WERI-Rb-1 (cell line): Measurements from ENCODE around the gene TMEM40.

Source experiments
- DNase-seq: peaks from one replicate; pipeline ENCODE4 v3.0.0-alpha.2; 2020
- H3K27ac ChIP-seq: fragments of 250-450 bp; sonication (Bioruptor Pico); 2 replicates; pipeline ENCODE4 v1.5.1; 2020; ENCODE audit warnings: mild to moderate bottlenecking, moderate library complexity
- H3K27me3 ChIP-seq: fragments of 250-450 bp; sonication (Bioruptor Pico); 2 replicates; pipeline ENCODE4 v1.5.1; 2021; ENCODE audit warnings: mild to moderate bottlenecking, low read depth, moderate library complexity; ENCODE audit not compliant: insufficient read depth, severe bottlenecking
- H3K36me3 ChIP-seq: fragments of 250-450 bp; sonication (Bioruptor Pico); 2 replicates; pipeline ENCODE4 v1.5.1; 2020; ENCODE audit warnings: mild to moderate bottlenecking, moderate library complexity
- H3K4me3 ChIP-seq: 2 replicates; pipeline ENCODE4 v1.5.1; 2011; ENCODE audit warnings: low read depth, mild to moderate bottlenecking, control low read depth, low read length
- H3K9me3 ChIP-seq: fragments of 250-450 bp; sonication (Bioruptor Pico); 2 replicates; pipeline ENCODE4 v1.5.1; 2021; ENCODE audit warnings: mild to moderate bottlenecking, moderate library complexity; ENCODE audit not compliant: severe bottlenecking
- TF ChIP-seq, protein P1 (sequence below): IDR thresholded peaks from 2 replicates; pipeline ENCODE4 v1.5.1; 2011; ENCODE audit warnings: low read depth, mild to moderate bottlenecking, control low read depth, inconsistent platforms, low read length

TMEM40 gene

GRCh38 chr3:12733566-12733965, 25.5 kb downstream of the TMEM40 start:
- Histone ChIP-seq H3K27me3 (no peaks in the 10 kb centered on the region), H3K4me3 (no peak overlapping the region), H3K27ac (no peak overlapping the region), H3K9me3 (no peaks in the 10 kb centered on the region), H3K36me3 (no peaks in the 10 kb centered on the region)
- TF ChIP-seq, protein P1, sequence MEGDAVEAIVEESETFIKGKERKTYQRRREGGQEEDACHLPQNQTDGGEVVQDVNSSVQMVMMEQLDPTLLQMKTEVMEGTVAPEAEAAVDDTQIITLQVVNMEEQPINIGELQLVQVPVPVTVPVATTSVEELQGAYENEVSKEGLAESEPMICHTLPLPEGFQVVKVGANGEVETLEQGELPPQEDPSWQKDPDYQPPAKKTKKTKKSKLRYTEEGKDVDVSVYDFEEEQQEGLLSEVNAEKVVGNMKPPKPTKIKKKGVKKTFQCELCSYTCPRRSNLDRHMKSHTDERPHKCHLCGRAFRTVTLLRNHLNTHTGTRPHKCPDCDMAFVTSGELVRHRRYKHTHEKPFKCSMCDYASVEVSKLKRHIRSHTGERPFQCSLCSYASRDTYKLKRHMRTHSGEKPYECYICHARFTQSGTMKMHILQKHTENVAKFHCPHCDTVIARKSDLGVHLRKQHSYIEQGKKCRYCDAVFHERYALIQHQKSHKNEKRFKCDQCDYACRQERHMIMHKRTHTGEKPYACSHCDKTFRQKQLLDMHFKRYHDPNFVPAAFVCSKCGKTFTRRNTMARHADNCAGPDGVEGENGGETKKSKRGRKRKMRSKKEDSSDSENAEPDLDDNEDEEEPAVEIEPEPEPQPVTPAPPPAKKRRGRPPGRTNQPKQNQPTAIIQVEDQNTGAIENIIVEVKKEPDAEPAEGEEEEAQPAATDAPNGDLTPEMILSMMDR, result no peak
- no peak for DNase-seq

GRCh38 chr3:12730506-12731242, 28.4 kb downstream of the TMEM40 start:
- H3K27ac ChIP-seq, result no peak overlapping the region
- no peaks in the 10 kb centered on the region for H3K27me3 ChIP-seq
- no peak overlapping the region for H3K4me3 ChIP-seq
- DNase-seq, result no peak
- no peaks in the 10 kb centered on the region for H3K9me3 ChIP-seq
- no peaks in the 10 kb centered on the region for H3K36me3 ChIP-seq
- TF ChIP-seq, protein P1, result no peak

DNA sequence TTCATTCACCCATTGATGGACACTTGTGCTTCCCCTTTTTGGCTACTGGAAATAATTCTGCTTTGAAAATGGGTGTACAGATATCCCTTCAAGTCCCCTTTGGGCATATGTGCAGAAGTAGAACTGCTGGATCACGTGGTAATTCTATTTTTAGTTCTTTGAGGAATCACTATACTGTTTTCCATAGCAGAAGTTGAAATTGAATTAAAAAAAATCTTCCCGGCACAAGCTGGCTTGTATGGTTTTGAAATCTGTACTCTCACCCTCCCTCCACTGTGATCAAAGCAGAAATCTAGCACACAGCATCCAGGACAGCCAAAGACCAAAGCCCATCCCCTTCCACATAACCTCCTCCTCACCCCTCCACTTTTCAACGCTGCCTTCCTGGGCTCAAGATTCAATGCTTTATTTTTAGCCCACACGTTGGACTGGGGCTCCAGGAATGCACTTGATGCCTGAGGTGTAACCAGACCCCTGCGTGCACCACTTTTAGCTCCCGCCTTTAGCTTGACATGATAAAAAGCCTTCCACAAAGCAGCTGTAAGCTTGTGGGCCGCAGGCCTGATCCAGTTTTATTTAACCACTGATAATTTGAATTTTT, 29.9 kb downstream of the TMEM40 start:
- H3K27ac ChIP-seq, result no peak overlapping the region
- TF ChIP-seq, protein P1, result no peak
- no peaks in the 10 kb centered on the region for H3K9me3 ChIP-seq
- no peaks in the 10 kb centered on the region for H3K36me3 ChIP-seq
- no peaks in the 10 kb centered on the region for H3K27me3 ChIP-seq
- DNase-seq, result no peak
- H3K4me3 ChIP-seq, result no peak overlapping the region

DNA sequence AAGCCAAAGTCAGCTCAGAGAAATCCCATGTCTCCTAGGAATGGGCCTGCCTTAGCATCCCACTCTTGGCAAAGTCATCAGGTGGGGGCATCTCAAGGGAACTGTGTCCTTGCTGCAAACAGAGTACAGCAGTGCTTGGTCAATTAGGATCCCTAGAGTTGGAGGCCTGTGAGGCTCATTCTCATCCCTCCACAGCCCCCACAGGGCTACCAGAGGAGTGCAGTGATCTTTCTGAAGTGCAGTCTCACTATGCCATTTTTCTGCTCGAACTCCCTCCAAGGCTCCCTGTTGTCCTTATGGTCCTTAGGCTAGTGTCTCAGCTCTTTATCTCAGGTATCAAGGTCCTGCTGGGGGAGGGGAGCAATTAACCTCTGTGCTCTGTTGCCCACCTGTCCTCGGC, 31.1 kb downstream of the TMEM40 start:
- H3K9me3 ChIP-seq, result no peaks in the 10 kb centered on the region
- no peak overlapping the region for H3K27ac ChIP-seq
- DNase-seq, result no peak
- H3K36me3 ChIP-seq, result no peaks in the 10 kb centered on the region
- no peak overlapping the region for H3K4me3 ChIP-seq
- TF ChIP-seq, protein P1, result no peak
- H3K27me3 ChIP-seq, result no peaks in the 10 kb centered on the region

- H3K27me3 ChIP-seq, result no peaks in the 10 kb centered on the region
- no peaks in the 10 kb centered on the region for H3K36me3 ChIP-seq
- H3K4me3 ChIP-seq, result no peak overlapping the region
- H3K27ac ChIP-seq, result no peak overlapping the region
- TF ChIP-seq, protein P1, result no peak
- H3K9me3 ChIP-seq, result no peaks in the 10 kb centered on the region
- no peak for DNase-seq
These were observed 31.6 kb downstream of the TMEM40 start for GRCh38 chr3:12727481-12727880.
